ENCODE results near the gene PHOX2A.

PHOX2A gene

DNA sequence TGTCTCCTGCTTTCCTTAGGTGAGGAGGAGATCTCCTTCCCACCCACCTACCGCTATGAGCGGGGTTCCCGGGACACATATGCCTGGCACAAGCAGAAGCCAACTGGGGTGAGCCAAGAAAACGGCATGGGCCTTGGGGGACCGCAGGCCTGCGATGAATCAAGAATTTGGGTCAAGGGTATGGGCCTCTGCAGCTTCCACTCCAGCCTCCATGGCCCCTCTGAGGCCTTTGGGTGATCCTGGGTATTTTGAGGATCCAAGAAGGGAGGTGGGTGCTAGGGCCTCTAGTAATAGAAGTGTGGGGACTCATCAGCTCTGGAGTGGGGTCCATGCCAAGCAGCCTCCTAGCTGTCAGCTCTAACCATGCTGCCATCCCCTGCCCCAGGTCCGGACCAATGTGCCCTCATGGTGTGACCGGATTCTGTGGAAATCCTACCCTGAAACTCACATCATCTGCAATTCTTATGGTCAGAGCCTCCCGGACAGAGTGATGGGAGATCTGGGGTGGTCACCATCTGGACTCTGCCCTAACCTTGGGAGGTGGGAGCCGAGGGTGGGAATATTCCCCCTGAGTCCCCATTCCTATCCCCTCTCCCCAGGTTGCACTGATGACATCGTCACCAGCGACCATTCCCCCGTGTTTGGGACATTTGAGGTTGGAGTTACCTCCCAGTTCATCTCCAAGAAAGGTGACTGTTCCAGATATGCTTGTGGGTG is 10.8 kb downstream of the PHOX2A start:
- DNase-seq: no peak

DNA sequence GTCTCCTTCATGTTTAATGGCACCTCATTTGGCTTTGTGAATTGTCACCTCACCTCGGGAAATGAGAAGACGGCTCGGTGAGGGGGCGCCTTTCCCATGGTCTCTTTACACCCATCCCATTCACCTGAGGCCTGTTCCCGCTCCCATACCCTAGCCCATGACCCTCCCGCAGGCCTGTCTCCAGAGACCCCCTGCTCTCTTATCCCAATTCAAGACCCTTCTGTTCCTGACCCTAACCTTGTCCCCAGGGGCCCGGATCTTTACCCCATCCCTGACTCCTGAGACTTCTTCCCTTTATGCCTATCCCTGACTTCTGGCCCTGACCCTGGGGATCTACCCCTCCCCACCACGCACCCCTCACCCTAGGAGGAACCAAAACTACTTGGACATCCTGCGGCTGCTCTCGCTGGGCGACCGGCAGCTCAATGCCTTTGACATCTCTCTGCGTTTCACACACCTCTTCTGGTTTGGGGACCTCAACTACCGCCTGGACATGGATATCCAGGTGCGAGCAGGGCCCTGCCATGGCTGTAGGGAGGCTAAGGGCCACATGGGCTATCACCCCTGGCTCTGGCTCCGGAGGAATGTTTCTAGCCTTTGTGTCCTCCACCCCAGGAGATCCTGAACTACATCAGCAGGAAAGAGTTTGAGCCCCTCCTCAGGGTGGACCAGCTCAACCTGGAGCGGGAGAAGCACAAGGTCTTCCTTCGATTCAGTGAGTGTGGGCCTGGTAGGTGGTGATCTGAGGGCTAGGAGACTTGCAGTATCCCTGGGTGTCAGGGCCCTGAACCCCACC is 11.5 kb downstream of the PHOX2A start:
- DNase-seq: no peak

- no peak for DNase-seq
Measured at GRCh38 chr11:72231396-72232259, 12.3 kb downstream of the PHOX2A start.

GRCh38 chr11:72230764-72231365 is 13.1 kb downstream of the PHOX2A start:
- no peak for DNase-seq

- no peak for DNase-seq
Measured at GRCh38 chr11:72229925-72230763, 13.8 kb downstream of the PHOX2A start.

DNA sequence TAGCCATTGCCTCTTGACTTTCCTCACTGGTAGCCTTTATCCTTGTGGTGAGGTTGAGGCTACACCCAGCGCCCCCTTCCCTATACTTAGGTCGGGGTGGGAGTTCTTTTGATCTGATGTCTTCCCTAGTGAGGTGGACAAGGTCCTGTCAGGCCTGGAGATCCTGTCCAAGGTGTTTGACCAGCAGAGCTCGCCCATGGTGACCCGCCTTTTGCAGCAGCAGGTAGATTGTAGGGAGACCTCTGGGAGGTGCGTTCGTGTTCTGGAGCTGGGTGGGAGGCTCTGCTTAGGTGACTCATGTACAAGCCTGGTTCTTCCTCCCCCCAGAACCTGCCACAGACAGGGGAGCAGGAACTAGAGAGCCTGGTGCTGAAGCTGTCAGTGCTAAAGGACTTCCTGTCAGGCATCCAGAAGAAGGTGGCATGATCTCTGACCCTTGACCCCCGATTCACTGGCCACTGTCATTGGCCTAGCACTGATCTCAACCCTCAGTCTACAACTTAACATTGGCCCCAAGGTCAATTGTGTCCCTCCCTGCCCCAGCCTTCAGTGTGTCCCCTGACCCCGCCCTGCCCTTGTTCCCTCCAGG is 14.5 kb downstream of the PHOX2A start:
- no peak for DNase-seq

GRCh38 chr11:72228844-72229231 is 15.1 kb downstream of the PHOX2A start:
- no peak for DNase-seq

- DNase-seq: no peak
Measured at GRCh38 chr11:72228229-72228843, 15.6 kb downstream of the PHOX2A start.

- DNase-seq: no peak
Measured at GRCh38 chr11:72227316-72228228, 16.4 kb downstream of the PHOX2A start.

DNA sequence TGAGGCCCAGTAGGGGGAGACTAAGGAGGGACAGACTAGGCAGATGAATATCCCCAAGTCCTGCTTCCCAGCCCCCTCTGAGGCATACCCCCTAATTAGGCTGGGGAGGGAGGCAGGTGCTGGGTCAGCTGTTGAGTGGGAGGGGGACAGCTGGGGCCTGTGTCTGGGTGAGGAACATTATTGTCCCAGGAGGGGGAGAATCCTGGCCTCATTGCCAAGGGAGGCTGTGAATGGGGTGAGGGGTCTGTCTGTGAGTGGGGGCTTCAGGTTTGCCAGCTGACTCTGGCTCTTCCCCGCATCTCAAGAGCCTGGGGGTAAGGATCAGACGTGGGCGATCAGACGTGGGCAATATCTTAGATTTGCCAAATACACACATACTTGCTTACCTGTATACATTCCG is 17.3 kb downstream of the PHOX2A start:
- DNase-seq: no peak

GRCh38 chr11:72225411-72225951 is 18.5 kb downstream of the PHOX2A start:
- DNase-seq: no peak

DNA sequence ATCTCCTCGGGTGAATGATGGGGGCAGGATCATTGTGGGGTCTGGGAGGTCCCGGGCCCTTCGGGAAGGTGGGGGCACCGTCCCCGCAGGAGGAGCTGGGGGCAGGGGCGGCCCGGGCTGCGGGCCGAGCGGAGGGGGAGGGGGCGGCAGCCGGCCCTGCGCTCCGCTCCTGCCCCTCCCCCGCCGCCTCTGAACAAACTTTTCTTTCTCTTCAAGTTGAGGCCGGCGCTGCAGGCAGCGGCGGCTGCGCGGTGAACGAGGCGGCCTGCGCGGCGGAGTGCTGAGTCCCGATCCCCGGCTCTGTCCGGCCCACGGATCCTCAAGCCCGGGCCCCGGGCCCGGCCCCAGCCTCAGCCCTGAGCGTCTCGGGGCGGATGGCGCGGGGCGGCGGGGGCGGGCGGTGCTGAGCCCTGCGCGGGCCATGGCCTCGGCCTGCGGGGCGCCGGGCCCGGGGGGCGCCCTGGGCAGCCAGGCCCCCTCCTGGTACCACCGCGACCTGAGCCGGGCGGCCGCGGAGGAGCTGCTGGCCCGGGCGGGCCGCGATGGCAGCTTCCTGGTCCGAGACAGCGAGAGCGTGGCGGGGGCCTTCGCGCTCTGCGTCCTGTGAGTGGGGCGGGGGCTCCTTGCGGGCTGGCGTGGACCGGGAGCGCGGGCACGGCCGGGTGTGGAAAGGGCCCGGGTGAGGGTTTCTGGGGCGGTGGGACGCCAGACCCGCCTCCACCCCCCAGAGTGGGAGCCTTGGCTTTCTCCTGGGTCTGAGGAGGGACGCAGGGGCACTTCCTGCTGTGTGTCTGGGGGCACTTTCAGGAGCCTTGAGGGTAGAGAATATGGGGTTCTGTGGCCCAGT is 19.2 kb downstream of the PHOX2A start, which contains the start of gene INPPL1:
INPPL1 (plus strand) TSS at position 204 of the 847 bp plus-strand sequence; CDS start at position 422, 218 bp downstream.
- DNase-seq: no peak

DNA sequence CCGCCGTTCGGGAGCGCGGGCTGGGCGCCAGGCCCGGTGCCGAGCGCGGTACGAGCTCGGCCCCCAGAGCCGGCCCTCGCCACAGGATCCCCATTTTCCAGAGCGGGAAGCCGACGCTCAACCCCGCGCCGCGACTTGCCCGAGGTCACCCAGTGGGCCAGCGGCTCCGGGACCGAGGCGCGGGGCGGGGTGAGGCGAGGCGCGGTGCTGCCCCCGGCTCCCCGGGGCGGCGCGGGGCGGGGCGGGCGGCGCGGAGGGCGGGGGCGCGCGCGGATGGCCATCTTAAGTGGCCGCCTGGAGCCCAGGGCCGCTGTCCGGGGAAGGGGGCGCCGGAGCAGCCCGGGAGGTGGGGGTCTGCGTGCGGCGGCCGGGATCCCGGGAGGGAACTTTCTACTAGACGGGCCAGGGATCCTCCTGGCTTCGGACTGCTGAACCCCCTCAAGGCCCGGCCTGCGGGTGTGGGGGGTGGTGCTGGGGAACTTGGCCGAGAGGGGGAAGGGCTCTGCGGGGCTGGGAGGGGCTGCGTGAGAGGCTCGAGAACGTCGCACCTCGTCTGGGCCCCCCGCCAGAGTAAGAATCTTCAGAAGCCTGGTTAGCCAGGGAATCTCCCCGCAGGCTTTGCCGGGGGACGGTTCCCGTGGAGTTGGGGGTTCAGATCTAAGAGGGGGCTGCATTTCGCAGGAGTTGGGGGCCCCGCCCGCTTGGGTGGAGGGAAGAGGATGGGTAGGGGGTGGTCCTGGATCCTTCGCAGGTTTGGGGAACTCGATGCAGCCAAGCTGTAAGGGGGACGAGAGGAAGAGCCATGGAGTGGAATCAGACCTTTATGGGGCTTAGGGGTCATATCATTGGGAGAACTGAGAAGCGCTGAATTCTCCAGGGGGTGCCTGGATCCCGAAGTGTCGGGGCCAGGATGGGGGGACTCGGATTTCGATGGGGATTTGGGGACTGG is 20.1 kb downstream of the PHOX2A start:
- peak; percentile 31 for DNase-seq

GRCh38 chr11:72222907-72223614 is 20.9 kb downstream of the PHOX2A start:
- peak; percentile 85 for DNase-seq

DNA sequence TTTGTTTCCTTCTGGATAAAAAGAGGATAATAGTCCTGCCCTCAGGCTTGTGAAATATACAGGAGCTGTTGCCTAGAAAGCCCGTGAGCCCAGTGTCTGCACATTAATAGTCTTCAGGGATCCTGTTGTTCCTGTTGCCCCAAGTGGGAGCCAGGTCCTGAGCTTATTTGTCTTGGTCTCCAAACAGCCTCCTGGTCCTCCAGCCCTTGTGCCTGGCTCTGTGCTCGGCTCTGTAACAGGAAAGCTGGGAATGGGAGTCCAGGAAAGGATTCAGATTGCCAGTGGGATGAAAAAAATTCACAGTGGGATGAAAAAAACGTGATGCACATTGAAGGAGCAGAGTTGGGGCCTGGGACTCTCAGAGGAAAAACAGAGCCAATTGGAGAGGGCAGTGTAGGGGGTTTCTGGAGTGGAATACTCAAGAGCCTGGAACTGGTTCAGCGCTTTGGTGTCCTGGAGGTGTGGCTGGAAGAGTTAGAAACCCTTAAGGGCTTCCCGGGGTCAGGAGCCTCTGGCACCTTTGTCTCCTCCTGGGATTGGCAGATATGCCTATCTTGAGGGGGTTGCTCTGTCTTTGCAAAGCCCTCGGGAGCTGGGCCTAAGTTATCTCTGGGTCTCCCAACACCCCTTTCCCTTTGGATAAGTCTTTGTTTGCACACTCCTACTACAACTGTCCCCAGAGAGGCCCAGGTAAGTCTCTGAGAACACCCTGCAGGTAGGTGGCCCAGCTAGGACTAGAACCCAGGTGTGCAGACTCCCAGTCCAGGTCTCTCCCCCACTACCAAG is 21.7 kb downstream of the PHOX2A start:
- DNase-seq: no peak

All from activated CD4-positive, alpha-beta T cell treated with anti-CD3 and anti-CD28 coated beads for 1 hour (primary cell).